Adrenal gland (tissue), 12 donors: ENCODE data around the gene SMARCAD1. TPM values are rescaled to one million over a fixed set of nuclear protein-coding genes. Genes with fewer than 3 reads are reported as not detected.
"Not testable (repeated sequence)": the region's sequence is repeated elsewhere in the genome, so short reads cannot be mapped to it uniquely, and the experiment has no call there.

ENCODE experiments used
- DNase-seq, 7 donors: peaks; one replicate each; pipeline ENCODE4 v3.0.0-alpha.2; 2019 to 2020
- H3K27ac ChIP-seq, 5 donors: fragments of 200-600 bp; sonication (generic) in 4 of 5; 1 replicate in 3 of 5; 2 replicates in 2 of 5; pipeline versions ENCODE4 v1.5.1 to v1.8.0; 2016 to 2020; ENCODE audit warnings: mild to moderate bottlenecking in 1 of 5
- H3K27me3 ChIP-seq: fragments of 200-600 bp; 2 replicates; pipeline ENCODE4 v1.8.0; 2021
- H3K36me3 ChIP-seq, 2 donors: fragments of 200-600 bp; replicated peaks in 1 of 2; 1 replicate in 1 of 2; 2 replicates in 1 of 2; pipeline versions ENCODE4 v1.5.1 to v1.8.0; 2018 to 2022
- H3K4me1 ChIP-seq, 2 donors: fragments of 200-600 bp; replicated peaks in 1 of 2; 1 replicate in 1 of 2; 2 replicates in 1 of 2; pipeline versions ENCODE4 v1.5.1 to v1.8.0; 2018 to 2021
- H3K4me3 ChIP-seq, 4 donors: fragments of 200-600 bp; sonication (generic) in 3 of 4; one replicate each; pipeline ENCODE4 v1.5.1; 2016 to 2018
- H3K9me3 ChIP-seq, 3 donors: fragments of 200-600 bp; sonication (generic) in 1 of 3; replicated peaks in 1 of 3; 1 replicate in 2 of 3; 2 replicates in 1 of 3; pipeline versions ENCODE4 v1.5.1 to v1.8.0; 2016 to 2021
- CTCF ChIP-seq, 6 experiments: fragments of 450-650 bp in 4 of 6; fragments of 200-600 bp in 2 of 6; sonication (generic) in 1 of 6; IDR thresholded peaks; 1 replicate in 5 of 6; 2 replicates in 1 of 6; pipeline versions ENCODE4 v1.5.1 to v1.8.0; 2016 to 2021; ENCODE audit warnings: antibody characterized with exemption in 6 of 6, mild to moderate bottlenecking in 2 of 6, moderate library complexity in 1 of 6
- POLR2A ChIP-seq, 2 donors: fragments of 450-650 bp; IDR thresholded peaks; one replicate each; pipeline ENCODE4 v1.6.1; 2017; ENCODE audit warnings: antibody characterized with exemption in 2 of 2, mild to moderate bottlenecking in 2 of 2, moderate library complexity in 1 of 2
- WGBS, 4 donors: extraction: QIAGEN DNeasy Blood & Tissue Kit in 2 of 4; methylation state at CpG; one replicate each; pipeline versions ENCODE4 v1.1.5 to v1.1.7; 2013 to 2017; 5-methylcytosine and 5-hydroxymethylcytosine counted together
- intact Hi-C, 2 donors: fragments of 100-400 bp; cut with DNase I; formaldehyde crosslinking; loops; one replicate each; pipeline versions ENCODE4 v1.14.1 to v1.15.0; 2022 to 2023
- polyA plus RNA-seq, 3 donors: library from polyadenylated mRNA; stranded (reverse); fragments of 200-250 nt in 2 of 3; fragments of 350-450 nt in 1 of 3; fragmentation: Illumina TruSeq in 1 of 3; extraction: RNeasy Lipid Tissue Mini Kit (QIAGEN cat#74804) in 1 of 3; gene quantifications; one replicate each; pipeline ENCODE4 v1.2.3, GENCODE V29; 2013 to 2014
- total RNA-seq, 9 donors: library from RNA; depleted of rRNA in 4 of 9; stranded (reverse); fragments of >200 nt in 4 of 9; fragments of 120-200 nt in 1 of 9; fragmentation: NEBNext Ultra II Directional in 1 of 9; extraction: Animal tissue kit (Norgen Biotek cat#: 25700) in 1 of 9; gene quantifications; one replicate each; pipeline versions ENCODE4 v1.1.0 to v1.2.4, GENCODE V29; 2013 to 2023
- donor health status: healthy with polysubstance abuse.
- donor health status: Bipolar disorder and iron deficiency.
- donor health status: DM: yes; HTN: yes; CAD: no.
- donor health status: DM: no; HTN: no; CAD: no.
- donor health status: DM: no; HTN: no; CAD: no.
- donor health status: DM: yes; HTN: yes; CAD: no.

SMARCAD1 gene
- total and polyA plus RNA-seq, 12 donors = 9.0 to 51.9 (median 22.2) TPM

GRCh38 chr4:94284889-94285288 lies 77.2 kb downstream of the SMARCAD1 start:
- intact Hi-C loops = no loop called here
- Histone ChIP-seq H3K9me3 (no peaks in the 10 kb centered on the region), H3K27ac (no peak overlapping the region), H3K27me3 (no peaks in the 10 kb centered on the region), H3K36me3 (peaks cover 0 to 51% of the 10 kb centered on the region in 2 donors), H3K4me3 (no peak overlapping the region), H3K4me1 (no peaks in the 10 kb centered on the region)
- WGBS, 4 donors = 91 to 94% (median 93%) methylated on average over 1 of the region's 1 CpG
- no peak for DNase-seq
- TF ChIP-seq CTCF (IDR thresholded peaks at IDR 0.05) = no peak
- TF ChIP-seq POLR2A (IDR thresholded peaks at IDR 0.05) = no peak

- no peak overlapping the region for H3K27ac ChIP-seq
- intact Hi-C loops = no loop called here
- no peaks in the 10 kb centered on the region for H3K9me3 ChIP-seq
- TF ChIP-seq CTCF (IDR thresholded peaks at IDR 0.05) (no peak), POLR2A (IDR thresholded peaks at IDR 0.05) (no peak)
- no peak overlapping the region for H3K4me3 ChIP-seq
- H3K27me3 ChIP-seq = no peaks in the 10 kb centered on the region
- WGBS, 4 donors = 96 to 99% (median 97%) methylated on average over 4 of the region's 4 CpGs
- peaks cover 0 to 44% of the 10 kb centered on the region in 2 donors for H3K36me3 ChIP-seq
- no peaks in the 10 kb centered on the region for H3K4me1 ChIP-seq
- no peak for DNase-seq
Measured at GRCh38 chr4:94285666-94286065, 78.0 kb downstream of the SMARCAD1 start.

- H3K36me3 ChIP-seq = peaks cover 0 to 12% of the 10 kb centered on the region in 2 donors
- no peaks in the 10 kb centered on the region for H3K27me3 ChIP-seq
- no peaks in the 10 kb centered on the region for H3K4me1 ChIP-seq
- no peaks in the 10 kb centered on the region for H3K9me3 ChIP-seq
- no peak overlapping the region for H3K4me3 ChIP-seq
- no peak overlapping the region for H3K27ac ChIP-seq
- 92 to 98% (median 97%) methylated on average over 2 of the region's 2 CpGs for WGBS, 4 donors
- DNase-seq = no peak
- TF ChIP-seq POLR2A (IDR thresholded peaks at IDR 0.05) = no peak
- TF ChIP-seq CTCF (IDR thresholded peaks at IDR 0.05) = no peak
- intact Hi-C loops = no loop called here
Measured at GRCh38 chr4:94290245-94290644, 82.6 kb downstream of the SMARCAD1 start.

GRCh38 chr4:94293981-94294380 lies 86.3 kb downstream of the SMARCAD1 start:
- intact Hi-C loops, H3K36me3 ChIP-seq, H3K27me3 ChIP-seq, H3K27ac ChIP-seq, H3K4me3 ChIP-seq, H3K4me1 ChIP-seq, H3K9me3 ChIP-seq, DNase-seq: not testable (repeated sequence)
- WGBS, 4 donors = 95 to 98% (median 96%) methylated on average over 4 of the region's 4 CpGs

- intact Hi-C loops, H3K4me1 ChIP-seq, H3K4me3 ChIP-seq, H3K27me3 ChIP-seq, H3K27ac ChIP-seq, DNase-seq, H3K9me3 ChIP-seq, H3K36me3 ChIP-seq: not testable (repeated sequence)
- WGBS, 4 donors = 74 to 86% (median 83%) methylated on average over 6 of the region's 6 CpGs
Measured at GRCh38 chr4:94295473-94295872, 87.8 kb downstream of the SMARCAD1 start.
